K562 (cell line): ENCODE measurements around the gene RBM34.

Experiments
- ARID1B ChIP-seq: fragments of 450-650 bp; IDR thresholded peaks from 2 replicates; pipeline ENCODE4 v1.6.1; 2016; ENCODE audit warnings: antibody characterized with exemption, mild to moderate bottlenecking, inconsistent platforms
- ARNT ChIP-seq, 2 experiments: fragments of 450-650 bp; IDR thresholded peaks; 2 replicates each; pipeline ENCODE4 v1.6.1; 2016; ENCODE audit warnings: mild to moderate bottlenecking in 1 of 2
- ATF2 ChIP-seq: sonication (generic); formaldehyde crosslinking; IDR thresholded peaks from 2 replicates; pipeline ENCODE4 v1.8.1; 2022; ENCODE audit warnings: missing genetic modification reagents
- CTCF ChIP-seq, 3 experiments: IDR thresholded peaks in 2 of 3; conservative IDR thresholded peaks in 1 of 3; 2 replicates each; pipeline ENCODE4 v1.5.1; 2011 to 2012; ENCODE audit warnings: low read length in 3 of 3, mild to moderate bottlenecking in 3 of 3, control low read depth in 2 of 3, improper control_type of control experiment in 1 of 3, inconsistent platforms in 1 of 3, low read depth in 1 of 3, mixed read lengths in 1 of 3, moderate library complexity in 1 of 3; ENCODE audit not compliant: insufficient read depth in 2 of 3
- GTF2B ChIP-seq: IDR thresholded peaks from 2 replicates; pipeline ENCODE4 v1.6.1; 2011; ENCODE audit not compliant: insufficient read length; ENCODE audit errors: extremely low read depth
- MEF2D ChIP-seq: conservative IDR thresholded peaks from 2 replicates; pipeline ENCODE4 v1.6.1; 2016; ENCODE audit warnings: low read depth, missing genetic modification characterization, missing compliant biosample characterization
- MYC ChIP-seq, 2 experiments: fragments of 250-450 bp in 1 of 2; sonication (Bioruptor Pico) in 1 of 2; IDR thresholded peaks; 2 replicates each; pipeline versions ENCODE4 v1.5.1 to v1.6.1; 2012 to 2021; ENCODE audit warnings: low read depth in 2 of 2, borderline replicate concordance in 1 of 2, improper control_type of control experiment in 1 of 2, low read length in 1 of 2, mild to moderate bottlenecking in 1 of 2, moderate library complexity in 1 of 2
- PATZ1 ChIP-seq: fragments of 250-450 bp; sonication (Bioruptor Pico); IDR thresholded peaks from 2 replicates; pipeline ENCODE4 v1.5.0; 2020; ENCODE audit warnings: mild to moderate bottlenecking, borderline replicate concordance
- POLR2A ChIP-seq: fragments of 450-650 bp; conservative IDR thresholded peaks from 2 replicates; pipeline ENCODE4 v1.6.1; 2016
- POLR2B ChIP-seq: fragments of 450-650 bp; IDR thresholded peaks from 2 replicates; pipeline ENCODE4 v1.6.1; 2018; ENCODE audit warnings: low read depth; ENCODE audit not compliant: partially characterized antibody
- SETDB1 ChIP-seq: IDR thresholded peaks from one replicate; pipeline ENCODE4 v1.6.1; 2012; ENCODE audit warnings: low read length, control low read depth, inconsistent platforms
- SRSF1 ChIP-seq: fragments of 200-400 bp; formaldehyde crosslinking; IDR thresholded peaks from 2 replicates; pipeline ENCODE4 v1.6.1; 2017; ENCODE audit warnings: mild to moderate bottlenecking, low read depth, low read length, moderate library complexity
- ZNF280B ChIP-seq: fragments of 250-450 bp; sonication (Bioruptor Pico); IDR thresholded peaks from 2 replicates; pipeline ENCODE4 v1.5.1; 2021; ENCODE audit warnings: mild to moderate bottlenecking

GRCh38 chr1:235127203-235127602 lies 33.8 kb downstream of the RBM34 start:
- TF ChIP-seq CTCF (IDR thresholded peaks at IDR 0.05 in 2 of 3, conservative IDR thresholded peaks at IDR 0.05 in 1 of 3; ENCODE audit: insufficient read depth in 2 of 3, low read depth in 1 of 3, low read length in 3 of 3): no peak
- no peak for TF ChIP-seq GTF2B
- TF ChIP-seq PATZ1 (CRISPR knock-in tag): no peak
- no peak for TF ChIP-seq POLR2A
- TF ChIP-seq ATF2 (CRISPR knock-in tag): no peak
- no peak for TF ChIP-seq SRSF1
- TF ChIP-seq ZNF280B (CRISPR knock-in tag): no peak
- no peak for TF ChIP-seq ARID1B
- no peak for TF ChIP-seq SETDB1
- no peak for TF ChIP-seq ARNT (IDR thresholded peaks at IDR 0.05)
- no peak for TF ChIP-seq MEF2D (tag)
- no peak for TF ChIP-seq MYC (IDR thresholded peaks at IDR 0.05; ENCODE audit: low read depth, low read length)
- no peak for TF ChIP-seq MYC (CRISPR knock-in tag; IDR thresholded peaks at IDR 0.05; ENCODE audit: borderline replicate concordance, low read depth)
- no peak for TF ChIP-seq POLR2B
